GM12872 (cell line): ENCODE measurements around the gene SGCD.

ENCODE experiments used
- CTCF ChIP-seq: IDR thresholded peaks from 3 replicates; pipeline ENCODE4 v1.5.1; 2011; ENCODE audit warnings: low read depth, mild to moderate bottlenecking, low read length, moderate library complexity; ENCODE audit not compliant: insufficient read depth

SGCD gene

GRCh38 chr5:156523607-156524006 is 196.6 kb downstream of the SGCD start:
- no peak for TF ChIP-seq CTCF

DNA sequence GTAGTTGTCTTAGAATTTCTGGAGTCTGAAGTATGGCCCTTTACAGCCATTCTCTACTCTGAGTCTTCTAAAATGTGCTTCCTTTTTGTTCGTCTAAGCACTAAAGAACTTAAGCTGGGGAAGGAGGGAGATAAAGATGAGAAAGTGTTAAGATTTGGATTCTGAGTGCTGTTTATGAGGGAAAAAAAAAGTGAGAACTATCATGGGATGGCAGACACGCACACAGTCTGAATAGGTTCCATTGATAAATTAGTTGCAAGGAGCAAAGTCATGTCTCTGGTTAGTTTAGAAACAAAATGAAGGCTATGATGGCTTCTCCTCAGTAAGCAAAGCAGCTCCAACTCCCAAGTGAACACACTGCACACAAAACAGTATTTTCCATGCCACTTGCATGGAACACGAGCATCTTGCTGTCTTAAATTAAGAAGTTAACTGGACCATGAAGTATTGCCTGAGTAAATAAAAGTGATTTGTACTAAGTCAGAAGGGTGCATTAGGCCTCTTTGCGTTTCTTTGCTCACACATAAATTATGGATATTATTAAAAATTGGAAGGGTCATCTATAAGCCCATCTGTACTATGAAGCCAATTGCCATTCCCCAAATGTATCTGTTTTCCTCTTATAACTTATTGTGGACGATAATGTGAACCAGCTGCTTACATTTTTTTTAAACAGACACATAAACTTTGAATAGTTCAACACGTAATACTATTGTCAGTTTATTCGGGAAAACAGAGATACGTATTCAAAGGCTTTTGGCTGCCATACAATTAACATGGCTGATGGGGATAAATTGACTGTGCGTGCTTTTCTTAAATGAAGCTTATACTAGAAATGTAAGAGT is 199.3 kb downstream of the SGCD start:
- TF ChIP-seq CTCF, result no peak

DNA sequence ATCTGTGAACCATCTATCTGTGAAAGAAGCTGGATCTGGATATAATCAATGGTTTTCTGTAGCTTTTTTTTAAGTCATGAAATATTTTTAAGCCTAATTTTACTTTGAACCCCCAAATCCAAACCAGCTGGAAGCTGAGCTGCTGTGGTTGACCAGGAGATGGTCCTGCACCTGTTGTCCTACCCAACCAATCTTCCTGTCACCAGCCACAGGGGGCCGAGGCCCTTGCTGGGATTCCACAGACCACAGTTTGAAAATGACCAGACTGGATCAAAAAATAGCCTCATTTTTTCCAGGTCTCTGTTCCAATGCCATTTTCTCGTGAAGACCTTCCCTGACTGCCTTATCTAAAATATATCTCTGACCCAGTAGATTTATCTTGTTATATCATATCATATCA is 200.6 kb downstream of the SGCD start:
- TF ChIP-seq CTCF, result no peak

GRCh38 chr5:156528673-156529072 is 201.7 kb downstream of the SGCD start:
- no peak for TF ChIP-seq CTCF

DNA sequence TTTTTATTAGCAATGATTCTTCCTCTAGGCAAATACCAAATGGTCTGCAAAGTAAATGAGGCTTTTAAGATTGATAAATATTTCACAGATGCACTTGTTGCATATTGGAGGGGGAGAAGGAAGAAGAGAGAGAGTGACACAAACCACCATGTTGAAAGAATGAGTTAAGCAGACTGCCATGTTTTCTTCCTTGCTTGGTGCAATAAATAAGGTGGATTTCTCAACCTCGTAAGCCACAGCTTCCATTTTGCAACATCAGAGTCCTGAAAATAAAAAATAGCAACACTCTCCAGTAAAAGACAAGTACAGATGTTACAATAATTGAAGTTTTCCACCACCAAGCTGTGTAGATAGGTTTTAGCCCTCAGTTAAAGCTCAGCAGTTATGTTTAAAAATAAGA is 202.9 kb downstream of the SGCD start:
- no peak for TF ChIP-seq CTCF

GRCh38 chr5:156531199-156531598 is 204.2 kb downstream of the SGCD start:
- no peak for TF ChIP-seq CTCF

- TF ChIP-seq CTCF, result no peak
Observed at GRCh38 chr5:156532921-156533320, 206.0 kb downstream of the SGCD start.
